Measurements from ENCODE around the gene DNAJB7.

- TF ChIP-seq CTCF (IDR thresholded peaks at IDR 0.05 in 2 of 3, conservative IDR thresholded peaks at IDR 0.05 in 1 of 3; ENCODE audit: control insufficient read depth in 2 of 3, extremely low read depth in 1 of 3, insufficient read depth in 1 of 3, low read depth in 3 of 3, low read length in 3 of 3) (no peak), CREM (IDR thresholded peaks at IDR 0.05; ENCODE audit: low read depth) (no peak), BCL3 (IDR thresholded peaks at IDR 0.05; ENCODE audit: borderline replicate concordance, insufficient read depth, low read depth, low read length, poor library complexity, severe bottlenecking) (no peak), SUPT20H (IDR thresholded peaks at IDR 0.05; ENCODE audit: borderline replicate concordance, control insufficient read depth, low read depth, low read length) (no peak), BCL11A (IDR thresholded peaks at IDR 0.05; ENCODE audit: low read depth, low read length) (no peak), NR2F1 (conservative IDR thresholded peaks at IDR 0.05) (no peak), EZH2 (IDR thresholded peaks at IDR 0.05; ENCODE audit: borderline replicate concordance, control insufficient read depth, low read depth, low read length) (no peak), SREBF2 (IDR thresholded peaks at IDR 0.05; ENCODE audit: low read length) (no peak), HCFC1 (IDR thresholded peaks at IDR 0.05; ENCODE audit: low read length) (no peak), SMARCA5 (IDR thresholded peaks at IDR 0.05) (no peak), HDAC2 (IDR thresholded peaks at IDR 0.05) (no peak), SP1 (IDR thresholded peaks at IDR 0.05; ENCODE audit: low read depth, low read length) (no peak)
Measured at GRCh38 chr22:40889116-40889515, 27.2 kb upstream of the DNAJB7 start.
